Measurements from ENCODE around the gene AMZ1.
"Not testable (repeated sequence)": the region's sequence is repeated elsewhere in the genome, so short reads cannot be mapped to it uniquely, and the experiment has no call there.

AMZ1 gene

GRCh38 chr7:2729031-2729892 is 41.3 kb downstream of the AMZ1 start:
- no peak for DNase-seq (ENCODE audit: low read depth)

- DNase-seq (ENCODE audit: low read depth) = no peak
Observed at GRCh38 chr7:2729893-2730716, 42.1 kb downstream of the AMZ1 start.

- DNase-seq (ENCODE audit: low read depth) = no peak
Observed at GRCh38 chr7:2730846-2731770, 43.1 kb downstream of the AMZ1 start.

GRCh38 chr7:2732388-2732787 is 44.4 kb downstream of the AMZ1 start:
- no peak for DNase-seq (ENCODE audit: low read depth)

GRCh38 chr7:2732959-2733584 is 45.1 kb downstream of the AMZ1 start:
- DNase-seq (ENCODE audit: low read depth) = no peak

- no peak for DNase-seq (ENCODE audit: low read depth)
Observed at GRCh38 chr7:2734084-2734686, 46.2 kb downstream of the AMZ1 start.

GRCh38 chr7:2734751-2735571 is 47.0 kb downstream of the AMZ1 start:
- DNase-seq (ENCODE audit: low read depth) = no peak

- no peak for DNase-seq (ENCODE audit: low read depth)
Observed at GRCh38 chr7:2735744-2736143, 47.7 kb downstream of the AMZ1 start.

- no peak for DNase-seq (ENCODE audit: low read depth)
Observed at GRCh38 chr7:2736411-2736914, 48.5 kb downstream of the AMZ1 start.

- not testable (repeated sequence) for DNase-seq (ENCODE audit: low read depth)
Observed at GRCh38 chr7:2737005-2737743, 49.2 kb downstream of the AMZ1 start.

GRCh38 chr7:2737771-2738540 is 50.0 kb downstream of the AMZ1 start:
- DNase-seq (ENCODE audit: low read depth) = no peak

- no peak for DNase-seq (ENCODE audit: low read depth)
Observed at GRCh38 chr7:2738766-2739549, 51.0 kb downstream of the AMZ1 start.

GRCh38 chr7:2743523-2744185 is 55.7 kb downstream of the AMZ1 start:
- not testable (repeated sequence) for DNase-seq (ENCODE audit: low read depth)

- DNase-seq (ENCODE audit: low read depth) = not testable (repeated sequence)
Observed at GRCh38 chr7:2748684-2749083, 60.7 kb downstream of the AMZ1 start.

- DNase-seq (ENCODE audit: low read depth) = no peak
Observed at GRCh38 chr7:2750004-2750407, 62.0 kb downstream of the AMZ1 start.

GRCh38 chr7:2751086-2751485 is 63.1 kb downstream of the AMZ1 start:
- no peak for DNase-seq (ENCODE audit: low read depth)

- no peak for DNase-seq (ENCODE audit: low read depth)
Observed at GRCh38 chr7:2753148-2753547, 65.1 kb downstream of the AMZ1 start.

Data from stimulated activated CD8-positive, alpha-beta memory T cell treated with anti-CD3 and anti-CD28 coated beads, Interleukin-12 subunit alpha, Interleukin-12 subunit beta, amount 100 ng/mL, for 4 hours (primary cell).